Right lobe of liver (tissue), 4 donors: Measurements from ENCODE around the gene IVD.

ENCODE experiments used
- POLR2A ChIP-seq: fragments of 450-650 bp; IDR thresholded peaks from one replicate; pipeline ENCODE4 v1.6.1; 2017; ENCODE audit warnings: antibody characterized with exemption, mild to moderate bottlenecking
- TF ChIP-seq, protein P1 (sequence below), 4 donors: fragments of 200-600 bp in 3 of 4; fragments of 450-650 bp in 1 of 4; IDR thresholded peaks; one replicate each; pipeline versions ENCODE4 v1.5.1 to v1.8.0; 2016 to 2022; ENCODE audit warnings: antibody characterized with exemption in 4 of 4, mild to moderate bottlenecking in 2 of 4
- donor health status: DM: no; HTN: no; CAD: no.
- donor health status: DM: no; HTN: no; CAD: no.
- donor health status: DM: no; HTN: yes; CAD: no.

GRCh38 chr15:40410476-40410875, 4.9 kb downstream of the IVD start:
- TF ChIP-seq, protein P1, sequence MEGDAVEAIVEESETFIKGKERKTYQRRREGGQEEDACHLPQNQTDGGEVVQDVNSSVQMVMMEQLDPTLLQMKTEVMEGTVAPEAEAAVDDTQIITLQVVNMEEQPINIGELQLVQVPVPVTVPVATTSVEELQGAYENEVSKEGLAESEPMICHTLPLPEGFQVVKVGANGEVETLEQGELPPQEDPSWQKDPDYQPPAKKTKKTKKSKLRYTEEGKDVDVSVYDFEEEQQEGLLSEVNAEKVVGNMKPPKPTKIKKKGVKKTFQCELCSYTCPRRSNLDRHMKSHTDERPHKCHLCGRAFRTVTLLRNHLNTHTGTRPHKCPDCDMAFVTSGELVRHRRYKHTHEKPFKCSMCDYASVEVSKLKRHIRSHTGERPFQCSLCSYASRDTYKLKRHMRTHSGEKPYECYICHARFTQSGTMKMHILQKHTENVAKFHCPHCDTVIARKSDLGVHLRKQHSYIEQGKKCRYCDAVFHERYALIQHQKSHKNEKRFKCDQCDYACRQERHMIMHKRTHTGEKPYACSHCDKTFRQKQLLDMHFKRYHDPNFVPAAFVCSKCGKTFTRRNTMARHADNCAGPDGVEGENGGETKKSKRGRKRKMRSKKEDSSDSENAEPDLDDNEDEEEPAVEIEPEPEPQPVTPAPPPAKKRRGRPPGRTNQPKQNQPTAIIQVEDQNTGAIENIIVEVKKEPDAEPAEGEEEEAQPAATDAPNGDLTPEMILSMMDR (IDR thresholded peaks at IDR 0.05) = no peak
- no peak for TF ChIP-seq POLR2A
